IMR-90 (cell line): ENCODE results near the gene HOOK1. TPM values are rescaled to one million over a fixed set of nuclear protein-coding genes. Genes with fewer than 3 reads are reported as not detected.

ENCODE experiments used
- ATAC-seq: fragments of 200-7000 bp; cut with Tn5 transposase; 2 replicates; pipeline ENCODE4 v1.9.1; 2020; ENCODE audit warnings: low read depth, mild to moderate bottlenecking, moderate library complexity
- BruUV-seq: library from RNA; stranded (reverse); fragments of 400-500 nt; replicated peaks from 2 replicates; lab custom pipeline; 2021; lab: Mats Ljungman, UMichigan
- CTCF ChIA-PET: fragments of 300-600 bp; formaldehyde crosslinking; extraction: SDS; loops from one replicate; lab custom pipeline; 2021; ENCODE audit warnings: antibody characterized with exemption; lab: Yijun Ruan, JAX
- POLR2A ChIA-PET: fragments of 300-600 bp; sonication (Branson Sonifier 250); formaldehyde crosslinking; loops from one replicate; lab custom pipeline; 2022; ENCODE audit warnings: antibody characterized with exemption; ENCODE audit not compliant: unreplicated experiment; lab: Charles Lee
- DNase-seq: peaks from one replicate; pipeline ENCODE4 v3.0.0; 2013
- H2AFZ ChIP-seq: replicated peaks from 2 replicates; pipeline ENCODE3; 2013; ENCODE audit warnings: low read length, mild to moderate bottlenecking; ENCODE audit not compliant: poor library complexity
- H2AK5ac ChIP-seq: 2 replicates; pipeline ENCODE4 v1.6.1; 2013; ENCODE audit warnings: low read depth, low read length, inconsistent platforms
- H2AK9ac ChIP-seq: replicated peaks from 2 replicates; pipeline ENCODE3; 2013; ENCODE audit warnings: mild to moderate bottlenecking, low read depth, low read length, moderate library complexity; ENCODE audit not compliant: poor library complexity
- H2BK120ac ChIP-seq: 2 replicates; pipeline ENCODE4 v1.6.1; 2013; ENCODE audit warnings: low read depth, low read length, inconsistent platforms
- H2BK15ac ChIP-seq: 3 replicates; pipeline ENCODE4 v1.6.1; 2013; ENCODE audit warnings: low read depth, low read length, inconsistent platforms
- H2BK20ac ChIP-seq: 2 replicates; pipeline ENCODE4 v1.6.1; 2013; ENCODE audit warnings: low read depth, mild to moderate bottlenecking, inconsistent platforms, low read length, moderate library complexity
- H2BK5ac ChIP-seq: 2 replicates; pipeline ENCODE4 v1.6.1; 2013; ENCODE audit warnings: mild to moderate bottlenecking, low read depth, low read length, inconsistent platforms; ENCODE audit not compliant: poor library complexity, severe bottlenecking
- H3K14ac ChIP-seq: replicated peaks from 2 replicates; pipeline ENCODE4 v1.6.1; 2013; ENCODE audit warnings: low read depth, low read length, inconsistent platforms
- H3K18ac ChIP-seq: 2 replicates; pipeline ENCODE4 v1.6.1; 2013; ENCODE audit warnings: low read depth, low read length, control low read depth
- H3K23ac ChIP-seq: 2 replicates; pipeline ENCODE4 v1.6.1; 2013; ENCODE audit warnings: low read depth, low read length, inconsistent platforms
- H3K27ac ChIP-seq: 2 replicates; pipeline ENCODE4 v1.5.1; 2013; ENCODE audit warnings: mild to moderate bottlenecking, control low read depth, low read length; ENCODE audit not compliant: insufficient read depth
- H3K27me3 ChIP-seq: 2 replicates; pipeline ENCODE4 v1.6.1; 2013; ENCODE audit warnings: low read length; ENCODE audit not compliant: control insufficient read depth, insufficient read depth
- H3K36me3 ChIP-seq: 2 replicates; pipeline ENCODE4 v1.6.1; 2013; ENCODE audit warnings: low read length, mixed read lengths; ENCODE audit not compliant: control insufficient read depth, insufficient read depth
- H3K4ac ChIP-seq: 2 replicates; pipeline ENCODE4 v1.6.1; 2013; ENCODE audit warnings: low read depth, low read length, inconsistent platforms
- H3K4me1 ChIP-seq: 2 replicates; pipeline ENCODE4 v1.6.1; 2013; ENCODE audit warnings: low read length, mixed read lengths; ENCODE audit not compliant: control insufficient read depth, insufficient read depth
- H3K4me2 ChIP-seq: 2 replicates; pipeline ENCODE4 v1.6.1; 2013; ENCODE audit warnings: low read depth, mild to moderate bottlenecking, control low read depth, low read length, moderate library complexity
- H3K4me3 ChIP-seq: 2 replicates; pipeline ENCODE4 v1.5.1; 2013; ENCODE audit warnings: low read depth, mild to moderate bottlenecking, control low read depth, low read length, moderate library complexity; ENCODE audit not compliant: insufficient read depth
- H3K56ac ChIP-seq: 2 replicates; pipeline ENCODE4 v1.6.1; 2013; ENCODE audit warnings: low read length, inconsistent platforms; ENCODE audit not compliant: insufficient read depth; ENCODE audit errors: extremely low read depth
- H3K79me1 ChIP-seq, 2 experiments: 2 replicates each; pipeline ENCODE4 v1.6.1; 2013; ENCODE audit warnings: low read length in 2 of 2, inconsistent platforms in 1 of 2, low read depth in 1 of 2
- H3K9ac ChIP-seq: 2 replicates; pipeline ENCODE4 v1.6.1; 2013; ENCODE audit warnings: low read depth, low read length, control low read depth
- H3K9me1 ChIP-seq: 2 replicates; pipeline ENCODE4 v1.6.1; 2013; ENCODE audit warnings: low read length, inconsistent platforms; ENCODE audit not compliant: insufficient read depth
- H3K9me3 ChIP-seq: 2 replicates; pipeline ENCODE4 v1.6.1; 2013; ENCODE audit warnings: low read length; ENCODE audit not compliant: control insufficient read depth, insufficient read depth
- H4K20me1 ChIP-seq: 2 replicates; pipeline ENCODE4 v1.6.1; 2013; ENCODE audit warnings: low read length, inconsistent platforms; ENCODE audit not compliant: insufficient read depth
- H4K5ac ChIP-seq: 2 replicates; pipeline ENCODE4 v1.6.1; 2013; ENCODE audit warnings: mild to moderate bottlenecking, low read depth, low read length, control low read depth
- H4K8ac ChIP-seq, 2 experiments: 2 replicates each; pipeline ENCODE4 v1.6.1; 2013; ENCODE audit warnings: low read depth in 2 of 2, low read length in 2 of 2, control low read depth in 1 of 2, inconsistent platforms in 1 of 2
- H4K91ac ChIP-seq: 2 replicates; pipeline ENCODE4 v1.6.1; 2013; ENCODE audit warnings: low read depth, low read length, inconsistent platforms; ENCODE audit not compliant: insufficient read depth
- CHD1 ChIP-seq: IDR thresholded peaks from 2 replicates; pipeline ENCODE4 v1.6.1; 2012; ENCODE audit warnings: low read depth, low read length, improper control_type of control experiment
- CTCF ChIP-seq: conservative IDR thresholded peaks from 2 replicates; pipeline ENCODE4 v1.5.1; 2012; ENCODE audit warnings: mild to moderate bottlenecking, low read depth, low read length, improper control_type of control experiment
- FOS ChIP-seq: fragments of 150-350 bp; IDR thresholded peaks from 2 replicates; pipeline ENCODE4 v1.6.1; 2016; ENCODE audit warnings: low read depth, low read length
- MAFK ChIP-seq: IDR thresholded peaks from 2 replicates; pipeline ENCODE4 v1.6.1; 2012; ENCODE audit warnings: low read depth, low read length, improper control_type of control experiment
- MAZ ChIP-seq: IDR thresholded peaks from 2 replicates; pipeline ENCODE4 v1.6.1; 2012; ENCODE audit warnings: low read depth, mild to moderate bottlenecking, low read length, improper control_type of control experiment, moderate library complexity, borderline replicate concordance
- MXI1 ChIP-seq: IDR thresholded peaks from 2 replicates; pipeline ENCODE4 v1.6.1; 2012; ENCODE audit warnings: low read depth, mild to moderate bottlenecking, low read length, moderate library complexity, borderline replicate concordance
- NFE2L2 ChIP-seq: fragments of 150-350 bp; IDR thresholded peaks from 2 replicates; pipeline ENCODE4 v1.6.1; 2016; ENCODE audit warnings: low read depth, mild to moderate bottlenecking, low read length
- RAD21 ChIP-seq: IDR thresholded peaks from 2 replicates; pipeline ENCODE4 v1.6.1; 2012; ENCODE audit warnings: low read length, improper control_type of control experiment
- RFX5 ChIP-seq: IDR thresholded peaks from 2 replicates; pipeline ENCODE4 v1.8.0; 2012; ENCODE audit warnings: low read depth, mild to moderate bottlenecking, low read length, moderate library complexity
- USF2 ChIP-seq: fragments of 150-350 bp; IDR thresholded peaks from 2 replicates; pipeline ENCODE4 v1.6.1; 2017; ENCODE audit warnings: mild to moderate bottlenecking, antibody characterized with exemption, low read length, low read depth
- WGBS, 2 experiments: methylation state at CpG; one replicate each; pipeline versions ENCODE4 v1.1.5 to v1.1.7; 2013; ENCODE audit warnings: missing lambda C conversion rate in 2 of 2; ENCODE audit not compliant: insufficient read length in 1 of 2; ENCODE audit errors: extremely low coverage in 2 of 2; 5-methylcytosine and 5-hydroxymethylcytosine counted together
- dilution Hi-C: fragments of 300-500 bp; cut with HindIII; formaldehyde crosslinking; loops from one replicate; pipeline ENCODE4 v1.14.3; 2018; ENCODE audit warnings: low sequenced_read_pairs; ENCODE audit not compliant: unreplicated experiment
- in situ Hi-C: fragments of 300-500 bp; cut with MboI; formaldehyde crosslinking; loops from 3 replicates; pipeline ENCODE4 v1.14.3; 2019; ENCODE audit warnings: low sequenced_read_pairs, inconsistent platforms, mixed read lengths
- intact Hi-C: fragments of 100-400 bp; cut with micrococcal nuclease; formaldehyde crosslinking; loops from 2 replicates; pipeline ENCODE4 v1.10.0; 2022
- polyA plus RNA-seq, 3 experiments: library from polyadenylated mRNA; depleted of rRNA; stranded (reverse); fragments of >200 nt; gene quantifications; 2 replicates each; pipeline ENCODE4 v1.2.3, GENCODE V29; 2012; ENCODE audit warnings: low replicate concordance in 1 of 3
- total RNA-seq: library from RNA; depleted of rRNA; stranded (reverse); fragments of >200 nt; gene quantifications from 2 replicates; pipeline ENCODE4 v1.2.3, GENCODE V29; 2012

HOOK1 gene
- total and polyA plus RNA-seq, 2 of the 4 experiments (the other 2 are of a cell fraction): not detected

DNA sequence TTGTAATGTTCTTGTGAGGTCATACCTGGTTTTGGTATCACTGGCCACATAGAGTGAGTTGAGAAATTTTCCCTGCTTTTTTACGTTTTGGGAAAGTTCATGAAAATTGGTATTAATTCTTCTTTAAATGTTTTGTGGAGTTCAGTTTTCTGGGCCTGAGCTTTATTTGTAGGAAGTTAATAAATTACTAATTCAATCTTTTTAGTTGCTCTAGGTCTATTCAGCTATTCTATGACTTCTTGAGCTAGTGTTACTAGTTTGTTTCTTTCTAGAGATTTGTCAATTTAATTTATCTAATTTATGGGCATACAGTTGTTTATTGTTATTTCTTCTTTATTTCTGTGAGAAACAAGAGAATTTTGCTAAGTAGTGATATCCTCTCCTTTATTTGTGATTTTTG lies 37.4 kb downstream of the HOOK1 start:
- Histone ChIP-seq H3K4me2 (no peak overlapping the region), H3K18ac (no peak overlapping the region), H4K20me1 (no peaks in the 10 kb centered on the region), H4K5ac (no peak overlapping the region), H3K79me1 (no peaks in the 10 kb centered on the region), H4K8ac (no peak overlapping the region), H3K9ac (no peak overlapping the region), H3K14ac (no peak overlapping the region), H4K91ac (no peak overlapping the region), H3K9me1 (no peaks in the 10 kb centered on the region), H3K4me1 (no peaks in the 10 kb centered on the region), H3K36me3 (no peaks in the 10 kb centered on the region), H2BK20ac (no peak overlapping the region), H3K4me3 (no peak overlapping the region), H2AK5ac (no peak overlapping the region), H3K56ac (no peak overlapping the region), H2AFZ (no peak overlapping the region), H3K27ac (no peak overlapping the region), H3K23ac (no peak overlapping the region), H2BK5ac (no peak overlapping the region), H3K27me3 (no peaks in the 10 kb centered on the region), H2BK120ac (no peak overlapping the region), H2AK9ac (no peak overlapping the region), H2BK15ac (no peak overlapping the region), H3K9me3 (no peaks in the 10 kb centered on the region), H3K4ac (no peak overlapping the region)
- no TSS peak for BruUV-seq
- intact Hi-C loops (no loop called here), in situ Hi-C loops (no loop called here), dilution Hi-C loops (no loop called here)
- ATAC-seq (no peak), DNase-seq (no peak)
- TF ChIP-seq RFX5: no peak
- no peak for TF ChIP-seq NFE2L2
- no peak for TF ChIP-seq CTCF
- TF ChIP-seq RAD21: no peak
- no peak for TF ChIP-seq USF2
- TF ChIP-seq MXI1: no peak
- TF ChIP-seq FOS: no peak
- no peak for TF ChIP-seq CHD1
- no peak for TF ChIP-seq MAZ
- TF ChIP-seq MAFK: no peak
- POLR2A ChIA-PET: no interaction called here
- CTCF ChIA-PET: no interaction called here
- no CpG with 5 or more reads among the region's 1 CpG for WGBS, 2 experiments
